ENCODE data around the gene BACH2. TPM values are rescaled to one million over a fixed set of nuclear protein-coding genes. Genes with fewer than 3 reads are reported as not detected.

The BACH2 gene
- total and polyA plus RNA-seq, 7 donors = under 0.01 to 5.6 (median 1.4) TPM

GRCh38 chr6:89942601-89943000 lies 354.0 kb downstream of the BACH2 start:
- WGBS, 2 donors = 92 to 96% methylated on average over 8 of the region's 8 CpGs
- intact Hi-C loops (cut with DNase I) = loop anchor here (10.0 kb wide), 1 partner anchor 352 kb away; the partner anchor contains the start of gene BACH2

GRCh38 chr6:89941763-89942497 lies 354.7 kb downstream of the BACH2 start:
- Histone ChIP-seq H3K27ac (no peak overlapping the region), H3K27me3 (no peaks in the 10 kb centered on the region), H3K36me3 (no peaks in the 10 kb centered on the region), H3K9me3 (no peaks in the 10 kb centered on the region), H3K4me1 (peaks cover 0 to 9% (median 2%) of the 10 kb centered on the region in 4 donors), H3K4me3 (no peak overlapping the region)
- 86 to 88% methylated on average over 6 of the region's 6 CpGs for WGBS, 2 donors
- no peak for DNase-seq
- TF ChIP-seq POLR2AphosphoS5 (IDR thresholded peaks at IDR 0.05) (no peak), EP300 (IDR thresholded peaks at IDR 0.05) (no peak), POLR2A (IDR thresholded peaks at IDR 0.05) (no peak), CTCF (IDR thresholded peaks at IDR 0.05) (no peak)
- intact Hi-C loops (cut with DNase I) = loop anchor here (2.0 to 10.0 kb wide), 2 partner anchors 353 to 451 kb away; partner anchors contain the start of gene BACH2

More at GRCh38 chr6:89942601-89943000, 354.0 kb downstream of the BACH2 start:
- Histone ChIP-seq H3K4me3 (no peak overlapping the region), H3K27ac (no peak overlapping the region), H3K4me1 (peaks cover 0 to 9% (median 2%) of the 10 kb centered on the region in 4 donors), H3K36me3 (no peaks in the 10 kb centered on the region), H3K9me3 (no peaks in the 10 kb centered on the region), H3K27me3 (no peaks in the 10 kb centered on the region)
- no peak for DNase-seq
- TF ChIP-seq CTCF (IDR thresholded peaks at IDR 0.05) (no peak), POLR2A (IDR thresholded peaks at IDR 0.05) (no peak), POLR2AphosphoS5 (IDR thresholded peaks at IDR 0.05) (no peak), EP300 (IDR thresholded peaks at IDR 0.05) (no peak)

GRCh38 chr6:89941031-89941762 lies 355.4 kb downstream of the BACH2 start:
- Histone ChIP-seq H3K36me3 (no peaks in the 10 kb centered on the region), H3K9me3 (no peaks in the 10 kb centered on the region), H3K4me3 (no peak overlapping the region), H3K27me3 (no peaks in the 10 kb centered on the region), H3K4me1 (peaks cover 0 to 9% (median 2%) of the 10 kb centered on the region in 4 donors), H3K27ac (no peak overlapping the region)
- 20 to 65% methylated on average over 15 of the region's 15 CpGs for WGBS, 2 donors
- intact Hi-C loops (cut with DNase I) = loop anchor here (2.0 to 10.0 kb wide), 2 partner anchors 354 to 452 kb away; partner anchors contain the start of gene BACH2
- DNase-seq = no peak
- TF ChIP-seq POLR2A (IDR thresholded peaks at IDR 0.05) = no peak
- TF ChIP-seq EP300 (IDR thresholded peaks at IDR 0.05) = no peak
- no peak for TF ChIP-seq CTCF (IDR thresholded peaks at IDR 0.05)
- TF ChIP-seq POLR2AphosphoS5 (IDR thresholded peaks at IDR 0.05) = no peak

GRCh38 chr6:89940225-89941027 lies 356.2 kb downstream of the BACH2 start:
- intact Hi-C loops (cut with DNase I) = loop anchor here (1.0 to 10.0 kb wide), 3 partner anchors 354 to 539 kb away; partner anchors contain the start of gene BACH2
- no peaks in the 10 kb centered on the region for H3K9me3 ChIP-seq
- H3K27ac ChIP-seq = no peak overlapping the region
- no peak overlapping the region for H3K4me3 ChIP-seq
- WGBS, 2 donors = 30 to 37% methylated on average over 9 of the region's 9 CpGs
- H3K4me1 ChIP-seq = peaks cover 0 to 9% (median 2%) of the 10 kb centered on the region in 4 donors
- no peaks in the 10 kb centered on the region for H3K36me3 ChIP-seq
- no peaks in the 10 kb centered on the region for H3K27me3 ChIP-seq
- peak; percentile 82 for DNase-seq
- TF ChIP-seq CTCF (IDR thresholded peaks at IDR 0.05) (peak; percentile 13 to 59 (median 54)), POLR2AphosphoS5 (IDR thresholded peaks at IDR 0.05) (peak in 1 of 4 donors; percentile 22), EP300 (IDR thresholded peaks at IDR 0.05) (no peak)
